Coronary artery (tissue), 2 donors: ENCODE results near the gene HGS.

Experiments
- DNase-seq: peaks from one replicate; pipeline ENCODE4 v3.0.0-alpha.2; 2017; ENCODE audit warnings: low spot score
- H3K27ac ChIP-seq, 2 donors: fragments of 200-600 bp; sonication (generic); one replicate each; pipeline ENCODE4 v1.5.1; 2016 to 2019
- H3K4me3 ChIP-seq: fragments of 200-600 bp; sonication (generic); 2 replicates; pipeline ENCODE4 v1.5.1; 2016; ENCODE audit warnings: mild to moderate bottlenecking, moderate library complexity
- TF ChIP-seq, protein P1 (sequence below): fragments of 200-600 bp; sonication (generic); IDR thresholded peaks from one replicate; pipeline ENCODE4 v1.5.1; 2019; ENCODE audit warnings: antibody characterized with exemption

Gene HGS

DNA sequence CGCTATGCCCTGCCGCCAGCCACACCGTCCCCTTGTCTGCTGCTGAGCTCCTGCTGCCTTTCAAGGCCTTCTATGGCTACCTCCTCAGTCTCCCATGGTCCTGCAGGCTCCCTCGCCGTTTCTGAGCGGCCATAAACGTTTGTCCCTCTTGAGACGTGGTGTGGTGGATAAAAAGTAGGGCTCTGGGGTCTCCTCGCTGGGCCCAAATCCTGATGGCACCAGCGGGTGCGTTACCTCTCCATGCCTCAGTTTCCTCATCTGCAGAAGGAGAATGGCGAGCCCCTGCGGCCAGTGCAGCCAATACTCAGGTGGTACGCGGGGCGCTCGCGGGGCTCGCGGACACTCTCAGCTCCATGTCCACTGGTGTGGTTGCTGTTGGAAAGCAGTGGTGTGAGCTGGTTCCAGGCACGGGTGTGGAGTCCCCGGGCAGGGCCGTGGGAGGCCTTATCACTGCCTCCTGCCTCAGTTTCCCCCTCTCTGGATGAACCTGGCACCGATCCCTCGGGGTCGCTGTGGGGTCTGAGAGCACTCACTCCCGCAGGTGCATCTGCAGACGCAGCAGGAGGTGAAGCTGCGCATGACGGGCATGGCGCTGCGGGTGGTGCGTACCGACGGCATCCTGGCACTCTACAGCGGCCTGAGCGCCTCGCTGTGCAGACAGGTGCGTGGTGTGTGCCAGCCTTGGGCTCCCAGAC is 30.7 kb downstream of the HGS start:
- no peak for DNase-seq
- H3K4me3 ChIP-seq: no peak overlapping the region
- no peak overlapping the region for H3K27ac ChIP-seq

DNA sequence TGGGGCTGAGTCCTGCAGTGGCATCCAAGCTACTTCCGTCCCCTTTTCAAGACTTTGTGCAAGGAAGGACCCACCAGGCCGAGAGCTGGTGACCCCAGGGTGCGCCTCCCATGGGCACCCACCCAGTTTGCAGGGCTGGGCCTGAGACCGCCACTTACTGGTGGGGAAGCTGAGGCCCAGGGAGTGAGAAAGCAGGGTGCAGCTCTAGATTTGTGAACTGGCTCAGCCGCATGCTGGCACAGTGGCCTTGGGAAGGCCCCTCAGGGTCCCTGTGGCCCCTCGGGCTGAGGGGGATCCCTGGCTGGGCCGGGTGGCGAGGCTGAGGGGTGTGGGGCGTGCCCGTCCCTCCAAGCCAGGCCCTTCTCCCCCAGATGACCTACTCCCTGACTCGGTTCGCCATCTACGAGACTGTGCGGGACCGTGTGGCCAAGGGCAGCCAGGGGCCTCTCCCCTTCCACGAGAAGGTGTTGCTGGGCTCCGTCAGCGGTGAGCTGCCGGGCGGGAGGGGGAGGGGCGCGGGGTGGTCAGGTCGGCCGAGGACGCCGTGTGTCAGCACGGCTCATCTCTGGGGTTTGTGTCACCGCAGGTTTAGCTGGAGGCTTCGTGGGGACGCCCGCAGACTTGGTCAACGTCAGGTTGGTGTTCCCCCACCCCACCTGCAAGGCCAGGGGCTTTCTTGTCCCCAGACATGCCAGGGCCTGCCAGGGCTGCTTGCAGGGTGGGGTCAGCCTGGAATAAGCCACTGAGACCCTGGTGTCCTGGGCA is 31.5 kb downstream of the HGS start:
- Histone ChIP-seq H3K27ac (no peak overlapping the region), H3K4me3 (no peak overlapping the region)
- DNase-seq: no peak
- TF ChIP-seq, protein P1, sequence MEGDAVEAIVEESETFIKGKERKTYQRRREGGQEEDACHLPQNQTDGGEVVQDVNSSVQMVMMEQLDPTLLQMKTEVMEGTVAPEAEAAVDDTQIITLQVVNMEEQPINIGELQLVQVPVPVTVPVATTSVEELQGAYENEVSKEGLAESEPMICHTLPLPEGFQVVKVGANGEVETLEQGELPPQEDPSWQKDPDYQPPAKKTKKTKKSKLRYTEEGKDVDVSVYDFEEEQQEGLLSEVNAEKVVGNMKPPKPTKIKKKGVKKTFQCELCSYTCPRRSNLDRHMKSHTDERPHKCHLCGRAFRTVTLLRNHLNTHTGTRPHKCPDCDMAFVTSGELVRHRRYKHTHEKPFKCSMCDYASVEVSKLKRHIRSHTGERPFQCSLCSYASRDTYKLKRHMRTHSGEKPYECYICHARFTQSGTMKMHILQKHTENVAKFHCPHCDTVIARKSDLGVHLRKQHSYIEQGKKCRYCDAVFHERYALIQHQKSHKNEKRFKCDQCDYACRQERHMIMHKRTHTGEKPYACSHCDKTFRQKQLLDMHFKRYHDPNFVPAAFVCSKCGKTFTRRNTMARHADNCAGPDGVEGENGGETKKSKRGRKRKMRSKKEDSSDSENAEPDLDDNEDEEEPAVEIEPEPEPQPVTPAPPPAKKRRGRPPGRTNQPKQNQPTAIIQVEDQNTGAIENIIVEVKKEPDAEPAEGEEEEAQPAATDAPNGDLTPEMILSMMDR: no peak

More for the DNA sequence above, 30.7 kb downstream of the HGS start:
- TF ChIP-seq, protein P1: no peak

DNA sequence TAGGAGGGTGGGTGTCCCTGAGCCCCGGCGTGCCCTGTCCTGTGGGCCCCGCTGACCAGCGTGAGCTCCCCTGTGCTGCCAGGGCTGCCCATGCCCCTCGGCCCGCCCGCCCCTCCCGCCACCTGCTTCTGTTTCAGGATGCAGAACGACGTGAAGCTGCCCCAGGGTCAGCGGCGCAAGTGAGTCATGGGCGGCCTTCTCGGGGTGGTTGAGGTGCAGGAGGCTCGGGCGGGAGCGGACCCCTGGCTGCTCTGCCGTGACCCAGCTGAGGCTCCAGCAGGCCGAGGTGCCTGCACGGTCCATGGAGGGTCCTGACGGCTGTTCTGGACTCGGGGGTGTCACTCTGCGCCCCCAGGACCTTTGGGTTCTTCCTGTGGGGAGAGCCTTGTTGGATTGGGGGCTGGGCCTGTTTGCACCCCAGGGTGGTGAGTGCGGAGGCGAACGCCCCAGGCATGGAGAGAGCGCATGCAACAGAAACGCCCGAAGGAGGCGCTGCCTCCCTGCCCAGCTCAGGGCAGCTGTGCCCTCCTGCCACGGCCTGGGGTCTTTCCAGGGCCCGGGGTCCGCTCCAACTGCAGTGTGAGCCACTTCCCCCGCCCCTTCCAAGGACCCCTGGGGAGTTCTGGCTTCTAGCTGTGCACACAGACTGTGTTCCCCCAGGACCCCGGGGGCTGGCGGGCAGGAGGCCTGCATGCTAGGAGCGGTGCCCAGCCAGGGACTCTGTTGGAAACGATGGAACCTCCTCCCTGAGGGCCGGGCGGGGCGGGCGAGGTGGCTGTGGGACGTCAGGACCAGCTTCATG is 32.3 kb downstream of the HGS start:
- no peak overlapping the region for H3K4me3 ChIP-seq
- TF ChIP-seq, protein P1: no peak
- DNase-seq: no peak
- H3K27ac ChIP-seq: no peak overlapping the region

DNA sequence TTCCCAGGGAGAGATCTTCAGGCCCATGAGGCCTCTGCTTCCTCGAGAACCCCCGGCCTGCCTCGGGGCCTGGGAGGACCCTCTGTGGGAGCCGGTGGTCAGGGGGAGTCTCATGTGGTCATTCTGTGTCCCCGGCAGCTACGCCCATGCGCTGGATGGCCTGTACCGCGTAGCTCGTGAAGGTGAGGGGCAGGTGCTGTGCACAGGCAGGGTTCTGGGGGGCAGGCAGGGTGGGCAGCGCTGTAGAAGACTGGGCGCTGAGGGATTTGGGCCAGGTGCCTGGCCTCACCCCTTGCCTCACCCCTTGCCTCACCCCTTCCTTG is 32.8 kb downstream of the HGS start:
- H3K27ac ChIP-seq: no peak overlapping the region
- TF ChIP-seq, protein P1: no peak
- no peak overlapping the region for H3K4me3 ChIP-seq
- no peak for DNase-seq

DNA sequence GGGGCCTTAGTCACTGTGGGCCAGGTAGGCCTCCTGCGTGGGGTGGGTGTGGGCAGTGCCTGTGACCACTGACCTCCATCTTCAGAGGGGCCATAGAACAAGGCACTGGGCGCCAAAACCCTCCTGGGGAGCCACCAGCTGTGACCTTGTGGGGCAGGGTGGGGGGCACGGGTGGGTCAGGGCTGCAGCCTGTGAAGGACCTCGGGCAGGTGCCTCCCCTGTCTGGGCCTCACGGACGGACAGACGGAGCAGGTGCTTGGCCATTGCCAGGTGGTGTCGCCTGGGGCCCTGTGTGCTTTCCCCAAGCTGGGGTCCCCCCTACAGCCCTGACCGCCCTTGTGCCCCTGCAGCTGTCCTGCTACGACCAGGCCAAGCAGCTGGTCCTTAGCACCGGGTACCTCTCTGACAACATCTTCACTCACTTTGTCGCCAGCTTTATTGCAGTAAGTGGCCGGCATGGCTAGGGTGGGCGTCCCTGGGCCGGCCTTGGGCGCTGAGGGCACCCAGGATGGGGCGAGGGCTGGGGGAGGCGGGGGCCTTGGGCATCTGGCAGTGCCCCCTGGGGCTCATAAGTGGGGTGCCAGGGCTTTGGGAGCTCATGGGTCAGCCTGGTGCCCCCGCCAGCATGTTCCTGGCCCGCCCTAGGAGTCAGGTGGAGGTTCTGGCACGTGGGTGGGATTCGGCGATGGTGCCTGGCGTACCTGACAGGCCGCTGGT is 33.4 kb downstream of the HGS start:
- no peak for DNase-seq

DNA sequence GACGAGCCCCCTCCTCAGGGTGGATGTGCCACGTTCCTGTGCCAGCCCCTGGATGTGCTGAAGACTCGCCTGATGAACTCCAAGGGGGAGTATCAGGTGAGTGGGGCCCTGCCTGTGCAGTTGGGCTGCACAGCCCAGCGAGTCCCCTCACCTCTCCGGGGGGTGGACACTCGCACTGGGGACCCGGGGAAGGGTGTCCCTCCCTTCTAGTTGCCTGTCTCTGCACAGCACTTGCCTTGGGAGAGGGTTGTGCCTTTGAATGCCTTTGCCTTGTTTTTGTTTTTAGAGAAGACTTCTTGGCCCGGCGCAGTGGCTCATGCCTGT is 33.9 kb downstream of the HGS start:
- H3K4me3 ChIP-seq: no peak overlapping the region
- no peak overlapping the region for H3K27ac ChIP-seq
- TF ChIP-seq, protein P1: no peak
- DNase-seq: no peak

More for the DNA sequence above, 33.4 kb downstream of the HGS start:
- TF ChIP-seq, protein P1: no peak
- Histone ChIP-seq H3K4me3 (no peak overlapping the region), H3K27ac (no peak overlapping the region)
